Measurements from ENCODE around the gene FNBP1L.

Gene FNBP1L

DNA sequence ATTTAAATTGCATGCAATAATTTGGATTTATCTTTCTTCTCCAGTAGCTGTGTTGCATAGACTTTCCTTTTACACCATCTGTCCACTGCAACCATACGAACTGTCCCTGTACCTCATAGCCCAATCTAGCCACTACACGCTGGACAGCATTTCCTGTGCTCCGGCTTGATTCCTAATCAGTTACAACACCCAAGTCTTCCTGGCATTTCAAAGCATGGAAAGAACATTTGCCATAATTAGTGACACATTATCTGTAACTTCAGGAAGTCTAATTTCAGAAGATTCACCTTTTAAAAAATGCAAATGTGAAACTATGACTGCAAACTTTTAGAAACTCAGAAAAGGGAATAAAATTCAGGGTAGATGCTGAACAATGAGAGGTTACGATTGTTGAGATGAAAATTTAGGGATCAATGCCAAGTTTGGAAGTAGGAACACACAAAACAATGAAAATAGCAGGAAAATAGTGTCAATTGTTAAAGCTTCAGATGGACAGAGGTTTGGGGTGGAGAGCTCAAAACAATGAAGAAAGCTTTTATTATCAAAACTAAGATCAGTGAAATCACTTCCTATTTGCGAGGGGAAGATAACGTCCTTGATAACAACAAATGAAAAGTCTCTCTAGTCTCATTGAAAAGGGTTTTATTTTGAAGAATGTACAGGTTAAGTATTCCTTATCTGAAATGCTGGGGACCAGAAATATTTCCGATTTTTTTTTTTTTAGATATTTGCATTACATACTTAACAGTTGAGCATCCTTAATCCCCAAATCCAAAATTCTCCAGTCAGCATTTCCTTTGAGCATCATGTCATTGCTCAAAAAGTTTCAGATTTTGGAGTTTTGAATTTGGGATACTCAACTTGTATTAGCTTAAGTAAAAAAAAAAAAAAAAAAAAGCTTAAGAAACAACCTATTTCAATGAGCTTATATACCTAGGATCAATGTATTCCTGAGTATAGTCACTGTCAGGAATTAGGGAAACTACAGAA lies 107.3 kb downstream of the FNBP1L start:
- no peak for TF ChIP-seq CTCF (IDR thresholded peaks at IDR 0.05; ENCODE audit: low read depth, low read length)
- Histone ChIP-seq H3K4me3 (ENCODE audit: low read depth, low read length) (no peak overlapping the region), H3K27ac (no peak overlapping the region), H3K27me3 (ENCODE audit: insufficient read depth, low read depth, severe bottlenecking) (no peaks in the 10 kb centered on the region), H3K9me3 (ENCODE audit: severe bottlenecking) (no peaks in the 10 kb centered on the region), H3K36me3 (peaks cover 20% of the 10 kb centered on the region)
- no peak for DNase-seq

- DNase-seq, result no peak
- Histone ChIP-seq H3K27me3 (ENCODE audit: insufficient read depth, low read depth, severe bottlenecking) (no peaks in the 10 kb centered on the region), H3K9me3 (ENCODE audit: severe bottlenecking) (no peaks in the 10 kb centered on the region), H3K4me3 (ENCODE audit: low read depth, low read length) (no peak overlapping the region), H3K27ac (no peak overlapping the region), H3K36me3 (peaks cover 9% of the 10 kb centered on the region)
- no peak for TF ChIP-seq CTCF (IDR thresholded peaks at IDR 0.05; ENCODE audit: low read depth, low read length)
Measured at GRCh38 chr1:93556291-93556690, 108.4 kb downstream of the FNBP1L start.

GRCh38 chr1:93559045-93559444 lies 111.1 kb downstream of the FNBP1L start:
- H3K27me3 ChIP-seq (ENCODE audit: insufficient read depth, low read depth, severe bottlenecking), result no peaks in the 10 kb centered on the region
- no peaks in the 10 kb centered on the region for H3K36me3 ChIP-seq
- H3K9me3 ChIP-seq (ENCODE audit: severe bottlenecking), result no peaks in the 10 kb centered on the region
- DNase-seq, result no peak
- no peak overlapping the region for H3K27ac ChIP-seq
- TF ChIP-seq CTCF (IDR thresholded peaks at IDR 0.05; ENCODE audit: low read depth, low read length), result no peak
- H3K4me3 ChIP-seq (ENCODE audit: low read depth, low read length), result no peak overlapping the region

DNA sequence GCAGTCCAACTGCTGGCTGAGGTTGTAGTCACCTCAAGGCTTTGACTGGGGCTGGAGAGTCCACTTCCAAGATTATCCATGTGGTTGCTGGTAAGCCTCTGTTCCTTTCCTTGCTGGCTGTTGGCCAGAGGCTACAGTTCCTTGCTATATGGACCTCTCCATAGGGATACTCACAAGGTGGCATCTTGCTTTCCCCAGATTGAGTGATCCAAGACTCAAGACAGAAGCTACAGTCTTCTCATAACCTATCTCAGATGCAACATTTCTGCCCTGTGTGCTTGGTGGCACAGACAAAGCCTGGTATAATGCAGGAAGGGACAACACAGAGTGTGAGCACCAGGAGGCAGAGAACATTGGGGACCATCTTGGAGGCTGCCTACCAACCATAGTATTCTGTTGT lies 111.8 kb downstream of the FNBP1L start:
- no peak for TF ChIP-seq CTCF (IDR thresholded peaks at IDR 0.05; ENCODE audit: low read depth, low read length)
- H3K27ac ChIP-seq, result no peak overlapping the region
- H3K27me3 ChIP-seq (ENCODE audit: insufficient read depth, low read depth, severe bottlenecking), result no peaks in the 10 kb centered on the region
- H3K36me3 ChIP-seq, result no peaks in the 10 kb centered on the region
- H3K4me3 ChIP-seq (ENCODE audit: low read depth, low read length), result no peak overlapping the region
- no peaks in the 10 kb centered on the region for H3K9me3 ChIP-seq (ENCODE audit: severe bottlenecking)
- no peak for DNase-seq

GRCh38 chr1:93565496-93566206 lies 117.7 kb downstream of the FNBP1L start:
- no peak overlapping the region for H3K27ac ChIP-seq
- no peak overlapping the region for H3K4me3 ChIP-seq (ENCODE audit: low read depth, low read length)
- DNase-seq, result no peak

More at GRCh38 chr1:93565496-93566206, 117.7 kb downstream of the FNBP1L start:
- H3K36me3 ChIP-seq, result no peaks in the 10 kb centered on the region; the same call in 1 of the 2 replicates
- no peaks in the 10 kb centered on the region for H3K27me3 ChIP-seq (ENCODE audit: insufficient read depth, low read depth, severe bottlenecking)
- no peak for TF ChIP-seq CTCF (IDR thresholded peaks at IDR 0.05; ENCODE audit: low read depth, low read length)
- no peaks in the 10 kb centered on the region for H3K9me3 ChIP-seq (ENCODE audit: severe bottlenecking)
